Cardiac muscle cell (in vitro differentiated cells and primary cell): Measurements from ENCODE around the gene EPHX1. TPM values are rescaled to one million over a fixed set of nuclear protein-coding genes. Genes with fewer than 3 reads are reported as not detected.
A peak's percentile ranks its signal among the peaks of the same experiment; 100 is the strongest.
"Not testable (repeated sequence)": the region's sequence is repeated elsewhere in the genome, so short reads cannot be mapped to it uniquely, and the experiment has no call there.

Experiments
- DNase-seq, 2 donors: peaks; one replicate each; pipeline versions ENCODE4 v3.0.0 to v3.0.0-alpha.2; 2010 to 2017; ENCODE audit warnings: low read depth in 1 of 2, low spot score in 1 of 2
- H3K27ac ChIP-seq: fragments of 200-600 bp; sonication (generic); 2 replicates; pipeline ENCODE4 v1.5.1; 2016
- H3K27me3 ChIP-seq: fragments of 200-600 bp; sonication (generic); 2 replicates; pipeline ENCODE4 v1.6.0; 2016; ENCODE audit warnings: control low read depth
- H3K36me3 ChIP-seq: fragments of 200-600 bp; sonication (generic); 2 replicates; pipeline ENCODE4 v1.5.1; 2016; ENCODE audit warnings: control low read depth
- H3K4me1 ChIP-seq: fragments of 200-600 bp; sonication (generic); 2 replicates; pipeline ENCODE4 v1.8.1; 2017; ENCODE audit warnings: low read depth, mild to moderate bottlenecking, mixed run types
- H3K4me3 ChIP-seq: fragments of 200-600 bp; sonication (generic); 2 replicates; pipeline ENCODE4 v1.5.1; 2016; ENCODE audit warnings: mild to moderate bottlenecking
- H3K9me3 ChIP-seq: fragments of 200-600 bp; sonication (generic); 2 replicates; pipeline ENCODE4 v1.5.1; 2017; ENCODE audit warnings: low read depth, mild to moderate bottlenecking, control low read depth
- polyA plus RNA-seq: library from polyadenylated mRNA; unstranded; fragments of >200 nt; fragmentation: Nextera tagmentation; extraction: Ambion mirVana; gene quantifications from 2 replicates; pipeline ENCODE4 v1.2.1, GENCODE V29; 2016
- total RNA-seq: library from RNA; depleted of rRNA; stranded (reverse); fragments of >200 nt; gene quantifications from 2 replicates; pipeline ENCODE4 v1.2.3, GENCODE V29; 2016
- TF ChIP-seq, protein P1 (sequence below): IDR thresholded peaks from 2 replicates; pipeline ENCODE4 v1.5.1; 2012; ENCODE audit warnings: low read depth, mild to moderate bottlenecking, low read length

Gene EPHX1
- total and polyA plus RNA-seq, 2 experiments from 2014 or later: 15.8 to 33.8 TPM

DNA sequence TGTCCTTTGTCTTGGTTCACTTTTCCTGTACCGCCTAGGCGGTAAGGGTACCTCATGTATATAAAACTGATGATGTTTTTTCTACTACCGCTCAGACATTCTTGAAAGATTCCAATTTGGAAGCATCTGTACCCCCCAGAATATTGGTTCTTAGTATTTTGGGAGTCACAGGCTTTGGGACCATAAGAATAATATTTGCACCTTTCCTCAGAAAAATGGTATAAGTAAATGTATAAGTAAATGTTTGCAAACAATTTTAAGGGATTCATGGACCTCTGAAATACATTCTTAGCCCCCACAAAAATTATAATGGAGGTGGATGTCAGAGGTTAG is 31.6 kb upstream of the EPHX1 start:
- Histone ChIP-seq H3K4me3 (peak overlapping the region; percentile 89), H3K36me3 (peaks cover 5% of the 10 kb centered on the region), H3K4me1 (peaks cover 9% of the 10 kb centered on the region), H3K9me3 (no peaks in the 10 kb centered on the region), H3K27ac (peak overlapping the region; percentile 97), H3K27me3 (no peaks in the 10 kb centered on the region)
- no peak for DNase-seq
- TF ChIP-seq, protein P1, sequence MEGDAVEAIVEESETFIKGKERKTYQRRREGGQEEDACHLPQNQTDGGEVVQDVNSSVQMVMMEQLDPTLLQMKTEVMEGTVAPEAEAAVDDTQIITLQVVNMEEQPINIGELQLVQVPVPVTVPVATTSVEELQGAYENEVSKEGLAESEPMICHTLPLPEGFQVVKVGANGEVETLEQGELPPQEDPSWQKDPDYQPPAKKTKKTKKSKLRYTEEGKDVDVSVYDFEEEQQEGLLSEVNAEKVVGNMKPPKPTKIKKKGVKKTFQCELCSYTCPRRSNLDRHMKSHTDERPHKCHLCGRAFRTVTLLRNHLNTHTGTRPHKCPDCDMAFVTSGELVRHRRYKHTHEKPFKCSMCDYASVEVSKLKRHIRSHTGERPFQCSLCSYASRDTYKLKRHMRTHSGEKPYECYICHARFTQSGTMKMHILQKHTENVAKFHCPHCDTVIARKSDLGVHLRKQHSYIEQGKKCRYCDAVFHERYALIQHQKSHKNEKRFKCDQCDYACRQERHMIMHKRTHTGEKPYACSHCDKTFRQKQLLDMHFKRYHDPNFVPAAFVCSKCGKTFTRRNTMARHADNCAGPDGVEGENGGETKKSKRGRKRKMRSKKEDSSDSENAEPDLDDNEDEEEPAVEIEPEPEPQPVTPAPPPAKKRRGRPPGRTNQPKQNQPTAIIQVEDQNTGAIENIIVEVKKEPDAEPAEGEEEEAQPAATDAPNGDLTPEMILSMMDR: no peak

- H3K27ac ChIP-seq, H3K27me3 ChIP-seq, H3K4me1 ChIP-seq, DNase-seq, H3K9me3 ChIP-seq: not testable (repeated sequence)
- Histone ChIP-seq H3K4me3 (peak overlapping the region; percentile 89), H3K36me3 (peaks cover 10% of the 10 kb centered on the region)
Measured at GRCh38 chr1:225779165-225779564, 30.8 kb upstream of the EPHX1 start.

GRCh38 chr1:225780134-225780533 is 29.8 kb upstream of the EPHX1 start:
- H3K4me1 ChIP-seq: peaks cover 9% of the 10 kb centered on the region
- no peaks in the 10 kb centered on the region for H3K27me3 ChIP-seq
- H3K9me3 ChIP-seq: no peaks in the 10 kb centered on the region
- no peak for DNase-seq
- H3K4me3 ChIP-seq: no peak overlapping the region
- TF ChIP-seq, protein P1: no peak
- peaks cover 10% of the 10 kb centered on the region for H3K36me3 ChIP-seq
- H3K27ac ChIP-seq: no peak overlapping the region

- peaks cover 9% of the 10 kb centered on the region for H3K4me1 ChIP-seq
- no peak overlapping the region for H3K27ac ChIP-seq
- no peaks in the 10 kb centered on the region for H3K27me3 ChIP-seq
- H3K4me3 ChIP-seq: no peak overlapping the region
- DNase-seq: no peak
- H3K9me3 ChIP-seq: no peaks in the 10 kb centered on the region
- peaks cover 11% of the 10 kb centered on the region for H3K36me3 ChIP-seq
- TF ChIP-seq, protein P1: no peak
Measured at GRCh38 chr1:225780630-225781029, 29.3 kb upstream of the EPHX1 start.

GRCh38 chr1:225789142-225789541 is 20.8 kb upstream of the EPHX1 start:
- H3K36me3 ChIP-seq: peaks cover 39% of the 10 kb centered on the region

DNA sequence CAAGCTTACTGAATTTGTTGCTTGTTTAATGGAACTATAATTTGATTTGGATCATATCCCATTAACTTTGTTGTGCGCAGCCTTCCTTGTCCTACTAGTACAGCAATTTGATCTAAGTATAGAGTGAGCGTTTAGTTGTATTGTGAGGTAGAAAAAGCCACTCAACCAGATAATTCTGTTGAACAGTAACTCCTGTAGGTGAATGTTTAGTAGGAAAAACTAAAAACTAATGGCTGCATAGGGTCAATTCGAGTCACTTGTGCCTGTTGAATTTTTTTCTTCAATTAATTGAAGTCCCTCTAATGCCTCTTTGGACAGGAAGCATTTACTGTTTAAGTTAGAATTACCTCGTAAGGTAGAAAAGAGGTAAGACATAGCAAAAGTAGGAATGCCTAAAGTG is 15.0 kb upstream of the EPHX1 start:
- H3K9me3 ChIP-seq: peaks cover 5% of the 10 kb centered on the region
- TF ChIP-seq, protein P1: no peak

More at GRCh38 chr1:225789142-225789541, 20.8 kb upstream of the EPHX1 start:
- H3K27me3 ChIP-seq, H3K9me3 ChIP-seq, DNase-seq, H3K4me1 ChIP-seq, H3K27ac ChIP-seq, H3K4me3 ChIP-seq: not testable (repeated sequence)

GRCh38 chr1:225796097-225796496 is 13.8 kb upstream of the EPHX1 start:
- H3K36me3 ChIP-seq, H3K27me3 ChIP-seq, H3K4me1 ChIP-seq, H3K4me3 ChIP-seq, H3K9me3 ChIP-seq, DNase-seq, H3K27ac ChIP-seq: not testable (repeated sequence)

More for the DNA sequence above, 15.0 kb upstream of the EPHX1 start:
- Histone ChIP-seq H3K36me3 (peaks cover 8% of the 10 kb centered on the region), H3K27ac (no peak overlapping the region), H3K4me3 (no peak overlapping the region), H3K4me1 (no peaks in the 10 kb centered on the region), H3K27me3 (no peaks in the 10 kb centered on the region)
- no peak for DNase-seq

- H3K9me3 ChIP-seq, H3K27me3 ChIP-seq, DNase-seq, H3K4me1 ChIP-seq, H3K27ac ChIP-seq, H3K36me3 ChIP-seq, H3K4me3 ChIP-seq: not testable (repeated sequence)
Measured at GRCh38 chr1:225801146-225801545, 8.8 kb upstream of the EPHX1 start.
